GM12891 (cell line): ENCODE results near the gene DESI2.

ENCODE experiments used
- PAX5 ChIP-seq: IDR thresholded peaks from 2 replicates; pipeline ENCODE4 v1.6.1; 2011; ENCODE audit warnings: low read length, moderate library complexity, mild to moderate bottlenecking; ENCODE audit not compliant: insufficient read depth, severe bottlenecking
- POLR2A ChIP-seq: IDR thresholded peaks from 2 replicates; pipeline ENCODE4 v1.6.1; 2011; ENCODE audit warnings: low read depth, low read length, control low read depth
- POLR2AphosphoS5 ChIP-seq: IDR thresholded peaks from 2 replicates; pipeline ENCODE4 v1.6.1; 2011; ENCODE audit warnings: low read depth, low read length, control low read depth
- POU2F2 ChIP-seq: IDR thresholded peaks from 2 replicates; pipeline ENCODE4 v1.6.1; 2011; ENCODE audit warnings: low read depth, mild to moderate bottlenecking, control low read depth, low read length, moderate library complexity
- SPI1 ChIP-seq: IDR thresholded peaks from 2 replicates; pipeline ENCODE4 v1.6.1; 2011; ENCODE audit warnings: low read depth, low read length, control low read depth
- TAF1 ChIP-seq: IDR thresholded peaks from 2 replicates; pipeline ENCODE4 v1.6.1; 2011; ENCODE audit warnings: low read depth, low read length, control low read depth

GRCh38 chr1:244660595-244660994, 7.7 kb downstream of the DESI2 start:
- TF ChIP-seq POLR2A = no peak
- TF ChIP-seq POLR2AphosphoS5 = no peak
- TF ChIP-seq TAF1 = no peak
- no peak for TF ChIP-seq PAX5
- TF ChIP-seq POU2F2 = no peak
- no peak for TF ChIP-seq SPI1
